H1 (cell line): Measurements from ENCODE around the gene SYK. TPM values are rescaled to one million over a fixed set of nuclear protein-coding genes. Genes with fewer than 3 reads are reported as not detected.

Experiments
- CTCF ChIA-PET: fragments of 300-600 bp; sonication (Branson Sonifier 250); formaldehyde crosslinking; loops from one replicate; lab custom pipeline; 2021; ENCODE audit not compliant: partially characterized antibody; lab: Charles Lee
- POLR2A ChIA-PET: fragments of 300-600 bp; sonication (Branson Sonifier 250); formaldehyde crosslinking; loops from one replicate; lab custom pipeline; 2021; ENCODE audit warnings: inconsistent platforms; ENCODE audit not compliant: partially characterized antibody; lab: Charles Lee
- DNase-seq, 2 experiments: peaks; one replicate each; pipeline versions ENCODE4 v3.0.0 to v3.0.0-alpha.2; 2010 to 2022; ENCODE audit warnings: low spot score in 2 of 2, low read depth in 1 of 2, mixed read lengths in 1 of 2
- FAIRE-seq: peaks from 2 replicates; lab custom pipeline; 2011; peaks lifted over from hg19 to GRCh38; lab: Jason Lieb, UNC
- H2AFZ ChIP-seq: 2 replicates; pipeline ENCODE4 v1.8.1; 2012; ENCODE audit warnings: low read length, inconsistent platforms
- H2AK5ac ChIP-seq: 2 replicates; pipeline ENCODE4 v1.6.1; 2013; ENCODE audit warnings: low read depth, low read length
- H2BK120ac ChIP-seq: replicated peaks from 2 replicates; pipeline ENCODE3; 2013; ENCODE audit warnings: low read depth, low read length, inconsistent platforms
- H2BK12ac ChIP-seq: 2 replicates; pipeline ENCODE4 v1.6.1; 2013; ENCODE audit warnings: low read depth, low read length
- H2BK15ac ChIP-seq: 2 replicates; pipeline ENCODE4 v1.6.1; 2013; ENCODE audit warnings: low read length
- H2BK20ac ChIP-seq: 2 replicates; pipeline ENCODE4 v1.6.1; 2013; ENCODE audit warnings: low read length
- H2BK5ac ChIP-seq: 2 replicates; pipeline ENCODE4 v1.6.1; 2013; ENCODE audit warnings: low read depth, low read length
- H3K14ac ChIP-seq: 2 replicates; pipeline ENCODE4 v1.6.1; 2013; ENCODE audit warnings: inconsistent platforms; ENCODE audit not compliant: insufficient read length
- H3K18ac ChIP-seq: 2 replicates; pipeline ENCODE4 v1.6.1; 2013; ENCODE audit warnings: low read length; ENCODE audit errors: extremely low read depth
- H3K23ac ChIP-seq: 2 replicates; pipeline ENCODE4 v1.6.1; 2013; ENCODE audit warnings: inconsistent platforms; ENCODE audit not compliant: insufficient read length
- H3K23me2 ChIP-seq: 2 replicates; pipeline ENCODE4 v1.6.1; 2013; ENCODE audit warnings: low read depth, low read length
- H3K27ac ChIP-seq: 2 replicates; pipeline ENCODE4 v1.6.1; 2011; ENCODE audit warnings: low read depth, low read length, inconsistent platforms
- H3K27me3 ChIP-seq, 4 experiments: replicated peaks in 1 of 4; 1 replicate in 1 of 4; 2 replicates in 3 of 4; pipeline versions ENCODE4 v1.6.1 to v1.8.1; 2011 to 2013; ENCODE audit warnings: low read length in 3 of 4, mild to moderate bottlenecking in 3 of 4, inconsistent platforms in 2 of 4, mixed read lengths in 2 of 4, moderate library complexity in 1 of 4; ENCODE audit not compliant: control insufficient read depth in 3 of 4, insufficient read depth in 3 of 4; ENCODE audit errors: extremely low read depth in 1 of 4
- H3K36me3 ChIP-seq, 4 experiments: 2 replicates each; pipeline versions ENCODE4 v1.6.1 to v1.8.1; 2011 to 2013; ENCODE audit warnings: mild to moderate bottlenecking in 4 of 4, low read length in 3 of 4, moderate library complexity in 2 of 4, control low read depth in 1 of 4, inconsistent platforms in 1 of 4; ENCODE audit not compliant: insufficient read depth in 4 of 4, control insufficient read depth in 2 of 4
- H3K4ac ChIP-seq: replicated peaks from 2 replicates; pipeline ENCODE3; 2013; ENCODE audit warnings: low read length, low read depth, mixed read lengths, inconsistent platforms; ENCODE audit not compliant: insufficient read length
- H3K4me1 ChIP-seq, 4 experiments: replicated peaks in 1 of 4; 1 replicate in 1 of 4; 2 replicates in 3 of 4; pipeline versions ENCODE4 v1.6.1 to v1.8.1; 2011 to 2013; ENCODE audit warnings: low read length in 3 of 4, inconsistent platforms in 2 of 4, mixed read lengths in 1 of 4; ENCODE audit not compliant: insufficient read depth in 4 of 4, control insufficient read depth in 3 of 4
- H3K4me2 ChIP-seq, 2 experiments: 2 replicates each; pipeline versions ENCODE4 v1.6.1 to v1.8.1; 2011 to 2013; ENCODE audit warnings: low read depth in 2 of 2, low read length in 2 of 2, control low read depth in 1 of 2, inconsistent platforms in 1 of 2, mild to moderate bottlenecking in 1 of 2; ENCODE audit not compliant: insufficient read depth in 1 of 2
- H3K4me3 ChIP-seq, 4 experiments: fragments of 200-600, 300-600 bp in 1 of 4; sonication (generic), shearing (Covaris generic), sonication (Bioruptor Twin) in 1 of 4; 2 replicates each; pipeline versions ENCODE4 v1.5.1 to v1.8.1; 2011 to 2016; ENCODE audit warnings: low read length in 4 of 4, low read depth in 3 of 4, control low read depth in 2 of 4, inconsistent platforms in 2 of 4, mild to moderate bottlenecking in 2 of 4, mixed read lengths in 1 of 4, moderate library complexity in 1 of 4; ENCODE audit not compliant: insufficient read depth in 2 of 4; ENCODE audit errors: extremely low read depth in 1 of 4
- H3K56ac ChIP-seq: replicated peaks from 2 replicates; pipeline ENCODE3; 2013; ENCODE audit warnings: low read depth, mild to moderate bottlenecking, mixed read lengths, low read length, inconsistent platforms; ENCODE audit not compliant: insufficient read length
- H3K79me1 ChIP-seq: 2 replicates; pipeline ENCODE4 v1.6.1; 2013; ENCODE audit warnings: low read depth, low read length, control low read depth
- H3K79me2 ChIP-seq, 2 experiments: 2 replicates each; pipeline versions ENCODE4 v1.6.1 to v1.8.1; 2012 to 2013; ENCODE audit warnings: low read length in 2 of 2, mild to moderate bottlenecking in 2 of 2, inconsistent platforms in 1 of 2; ENCODE audit not compliant: insufficient read depth in 2 of 2, control insufficient read depth in 1 of 2
- H3K9ac ChIP-seq, 4 experiments: replicated peaks in 1 of 4; 1 replicate in 1 of 4; 2 replicates in 3 of 4; pipeline versions ENCODE4 v1.6.1 to v1.8.1; 2011 to 2013; ENCODE audit warnings: low read depth in 3 of 4, low read length in 3 of 4, control low read depth in 2 of 4, mild to moderate bottlenecking in 2 of 4, moderate library complexity in 2 of 4, inconsistent platforms in 1 of 4; ENCODE audit errors: extremely low read depth in 1 of 4
- H3K9me3 ChIP-seq, 2 experiments: 2 replicates each; pipeline versions ENCODE4 v1.6.1 to v1.8.1; 2012 to 2013; ENCODE audit warnings: mild to moderate bottlenecking in 2 of 2, moderate library complexity in 2 of 2, control low read depth in 1 of 2, inconsistent platforms in 1 of 2, low read depth in 1 of 2, low read length in 1 of 2, mixed read lengths in 1 of 2; ENCODE audit not compliant: insufficient read depth in 2 of 2
- H4K20me1 ChIP-seq, 2 experiments: replicated peaks in 1 of 2; 2 replicates each; pipeline versions ENCODE3 to v1.8.1; 2011 to 2013; ENCODE audit warnings: inconsistent platforms in 2 of 2, low read length in 2 of 2, mild to moderate bottlenecking in 1 of 2; ENCODE audit not compliant: insufficient read depth in 2 of 2, control insufficient read depth in 1 of 2
- H4K5ac ChIP-seq: 2 replicates; pipeline ENCODE4 v1.6.1; 2013; ENCODE audit warnings: low read length, low read depth, mixed read lengths, inconsistent platforms; ENCODE audit not compliant: insufficient read length
- H4K8ac ChIP-seq: 2 replicates; pipeline ENCODE4 v1.8.0; 2013; ENCODE audit warnings: mild to moderate bottlenecking, moderate library complexity, low read length, inconsistent platforms; ENCODE audit not compliant: insufficient read depth; ENCODE audit errors: extremely low read depth
- H4K91ac ChIP-seq: replicated peaks from 2 replicates; pipeline ENCODE3; 2013; ENCODE audit warnings: low read length, mixed read lengths, inconsistent platforms; ENCODE audit not compliant: insufficient read length
- ASH2L ChIP-seq: fragments of 200-600, 300-600 bp; sonication (generic); IDR thresholded peaks from one replicate; pipeline ENCODE4 v1.7.1; 2017; ENCODE audit warnings: low read length
- JUND ChIP-seq: IDR thresholded peaks from 2 replicates; pipeline ENCODE4 v1.6.1; 2011; ENCODE audit warnings: mild to moderate bottlenecking, improper control_type of control experiment, low read length
- RAD21 ChIP-seq, 2 experiments: IDR thresholded peaks in 1 of 2; conservative IDR thresholded peaks in 1 of 2; 2 replicates each; pipeline ENCODE4 v1.6.1; 2011; ENCODE audit warnings: low read depth in 2 of 2, low read length in 2 of 2, improper control_type of control experiment in 1 of 2, inconsistent platforms in 1 of 2, mild to moderate bottlenecking in 1 of 2, moderate library complexity in 1 of 2
- SUZ12 ChIP-seq: fragments of 200-600 bp; sonication (generic); IDR thresholded peaks from 2 replicates; pipeline ENCODE4 v1.6.1; 2012; ENCODE audit warnings: mild to moderate bottlenecking, inconsistent platforms, low read length, moderate library complexity, mixed read lengths
- WGBS, 2 experiments: shearing (Covaris generic) in 1 of 2; methylation state at CpG; one replicate each; pipeline versions ENCODE4 v1.1.6 to v1.1.7; 2013 to 2015; ENCODE audit warnings: low lambda C conversion rate in 2 of 2, mixed read lengths in 2 of 2, inconsistent platforms in 1 of 2, low coverage in 1 of 2, missing lambda C conversion rate in 1 of 2; ENCODE audit not compliant: insufficient replicate concordance in 2 of 2, insufficient coverage in 1 of 2, insufficient read length in 1 of 2; ENCODE audit errors: extremely low coverage in 1 of 2, missing lambda C conversion rate in 1 of 2; 5-methylcytosine and 5-hydroxymethylcytosine counted together
- polyA plus RNA-seq, 7 experiments: library from polyadenylated mRNA; depleted of rRNA in 3 of 7; stranded (reverse) in 5 of 7; unstranded in 2 of 7; fragments of >200 nt in 5 of 7; fragments of 200-250 nt in 2 of 7; gene quantifications; 1 replicate in 5 of 7; 2 replicates in 1 of 7; 4 replicates in 1 of 7; pipeline versions ENCODE4 v1.2.1 to v1.2.3, GENCODE V29; 2011 to 2013; ENCODE audit warnings: missing spikeins in 2 of 7, mixed read lengths in 2 of 7
- total RNA-seq: library from RNA; stranded (reverse); fragmentation: NEBNext Ultra II Directional; extraction: Animal tissue kit (Norgen Biotek cat#: 25700); gene quantifications from 2 replicates; pipeline ENCODE4 v1.2.1, GENCODE V29; 2021
- TF ChIP-seq, protein P1 (sequence below), 3 experiments: IDR thresholded peaks; 1 replicate in 2 of 3; 2 replicates in 1 of 3; pipeline versions ENCODE4 v1.5.1 to v1.6.1; 2011; ENCODE audit warnings: low read length in 3 of 3, mild to moderate bottlenecking in 3 of 3, inconsistent platforms in 2 of 3, low read depth in 1 of 3, moderate library complexity in 1 of 3; ENCODE audit not compliant: insufficient read depth in 1 of 3; ENCODE audit errors: control extremely low read depth in 1 of 3

SYK gene
- total and polyA plus RNA-seq, 2 of the 8 experiments (the other 6 are each of a cell fraction or from before 2014, with no cell fraction given): 1.5 to 4.4 TPM

DNA sequence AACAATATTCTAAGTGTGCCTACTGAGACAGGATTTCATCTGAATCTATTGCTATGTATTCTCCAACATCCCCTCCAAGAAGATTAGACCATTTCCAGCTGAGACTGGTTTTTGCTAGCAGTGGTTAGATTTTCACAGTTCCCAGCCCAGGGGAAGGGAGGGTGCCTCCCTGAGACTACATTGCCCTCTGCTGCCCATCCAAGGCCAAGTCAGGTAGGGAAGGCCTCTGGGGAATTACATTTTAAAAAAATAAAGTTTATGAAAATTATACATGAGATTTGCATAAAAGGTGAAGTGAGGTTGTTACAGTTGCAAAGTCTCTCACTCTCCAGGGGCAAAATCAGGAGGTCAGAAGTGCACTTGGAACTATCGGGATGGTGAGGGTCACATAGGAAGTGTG lies 28.0 kb upstream of the SYK start:
- Histone ChIP-seq H4K91ac (no peak overlapping the region), H4K20me1 (no peaks in the 10 kb centered on the region), H3K9ac (no peak overlapping the region), H3K9me3 (peaks cover 17 to 24% of the 10 kb centered on the region in 2 experiments), H3K23me2 (no peaks in the 10 kb centered on the region), H3K4me1 (peaks cover 0 to 3% (median under 1%) of the 10 kb centered on the region in 4 experiments; a peak in 3 of 7 replicates), H2BK5ac (no peak overlapping the region), H3K36me3 (no peaks in the 10 kb centered on the region), H4K5ac (no peak overlapping the region), H3K14ac (no peak overlapping the region), H3K27me3 (no peaks in the 10 kb centered on the region), H3K27ac (no peak overlapping the region), H2BK120ac (no peak overlapping the region), H2BK20ac (no peak overlapping the region), H2BK12ac (no peak overlapping the region; the same call in 1 of the 2 replicates), H4K8ac (no peak overlapping the region), H2BK15ac (no peak overlapping the region), H2AFZ (no peak overlapping the region), H3K18ac (no peak overlapping the region), H3K4ac (no peak overlapping the region), H3K56ac (no peak overlapping the region), H2AK5ac (no peak overlapping the region), H3K79me2 (no peaks in the 10 kb centered on the region), H3K79me1 (no peaks in the 10 kb centered on the region), H3K4me2 (no peak overlapping the region), H3K23ac (no peak overlapping the region), H3K4me3 (no peak overlapping the region)
- 100% methylated on average over 1 of the region's 1 CpG; no CpG with 5 or more reads in 1 of the 2 experiments for WGBS, 2 experiments
- DNase-seq (no peak), FAIRE-seq (peak; percentile 28)
- TF ChIP-seq RAD21 (IDR thresholded peaks at IDR 0.05 in 1 of 2, conservative IDR thresholded peaks at IDR 0.05 in 1 of 2; ENCODE audit: low read depth in 2 of 2, low read length in 2 of 2): peak; percentile 70 to 77
- no peak for TF ChIP-seq ASH2L
- no peak for TF ChIP-seq JUND
- no peak for TF ChIP-seq SUZ12
- TF ChIP-seq, protein P1, sequence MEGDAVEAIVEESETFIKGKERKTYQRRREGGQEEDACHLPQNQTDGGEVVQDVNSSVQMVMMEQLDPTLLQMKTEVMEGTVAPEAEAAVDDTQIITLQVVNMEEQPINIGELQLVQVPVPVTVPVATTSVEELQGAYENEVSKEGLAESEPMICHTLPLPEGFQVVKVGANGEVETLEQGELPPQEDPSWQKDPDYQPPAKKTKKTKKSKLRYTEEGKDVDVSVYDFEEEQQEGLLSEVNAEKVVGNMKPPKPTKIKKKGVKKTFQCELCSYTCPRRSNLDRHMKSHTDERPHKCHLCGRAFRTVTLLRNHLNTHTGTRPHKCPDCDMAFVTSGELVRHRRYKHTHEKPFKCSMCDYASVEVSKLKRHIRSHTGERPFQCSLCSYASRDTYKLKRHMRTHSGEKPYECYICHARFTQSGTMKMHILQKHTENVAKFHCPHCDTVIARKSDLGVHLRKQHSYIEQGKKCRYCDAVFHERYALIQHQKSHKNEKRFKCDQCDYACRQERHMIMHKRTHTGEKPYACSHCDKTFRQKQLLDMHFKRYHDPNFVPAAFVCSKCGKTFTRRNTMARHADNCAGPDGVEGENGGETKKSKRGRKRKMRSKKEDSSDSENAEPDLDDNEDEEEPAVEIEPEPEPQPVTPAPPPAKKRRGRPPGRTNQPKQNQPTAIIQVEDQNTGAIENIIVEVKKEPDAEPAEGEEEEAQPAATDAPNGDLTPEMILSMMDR (IDR thresholded peaks at IDR 0.05; ENCODE audit: control extremely low read depth in 1 of 3, insufficient read depth in 1 of 3, low read depth in 1 of 3, low read length in 3 of 3): peak; percentile 47 to 55 (median 53)
- POLR2A ChIA-PET: no interaction called here
- CTCF ChIA-PET: interaction anchor here (0.8 to 1.7 kb wide), 8 partner anchors 9 to 550 kb away, joined by 3 to 7 read pairs (median 3); no protein-coding TSS in a partner anchor
